Esophagus muscularis mucosa (tissue), 4 donors: ENCODE measurements around the gene CCL14. TPM values are rescaled to one million over a fixed set of nuclear protein-coding genes. Genes with fewer than 3 reads are reported as not detected.
"Not testable (repeated sequence)": the region's sequence is repeated elsewhere in the genome, so short reads cannot be mapped to it uniquely, and the experiment has no call there.

ENCODE experiments used
- DNase-seq: peaks from one replicate; pipeline ENCODE4 v3.0.0-alpha.2; 2017; ENCODE audit errors: extremely low spot score
- H3K27ac ChIP-seq, 4 donors: fragments of 200-600 bp; sonication (generic); replicated peaks in 1 of 4; 1 replicate in 3 of 4; 2 replicates in 1 of 4; pipeline ENCODE4 v1.5.1; 2016 to 2019; ENCODE audit warnings: mild to moderate bottlenecking in 1 of 4
- H3K27me3 ChIP-seq, 4 donors: fragments of 200-600 bp; sonication (generic); one replicate each; pipeline versions ENCODE4 v1.5.1 to v1.6.0; 2016 to 2019
- H3K36me3 ChIP-seq, 4 donors: fragments of 200-600 bp; sonication (generic); one replicate each; pipeline ENCODE4 v1.5.1; 2016 to 2019
- H3K4me1 ChIP-seq, 4 donors: fragments of 200-600 bp; sonication (generic); one replicate each; pipeline ENCODE4 v1.5.1; 2016 to 2019
- H3K4me3 ChIP-seq, 4 donors: fragments of 200-600 bp; sonication (generic); 1 replicate in 2 of 4; 2 replicates in 2 of 4; pipeline ENCODE4 v1.5.1; 2016 to 2019; ENCODE audit warnings: mild to moderate bottlenecking in 4 of 4, moderate library complexity in 1 of 4
- H3K9me3 ChIP-seq, 4 donors: fragments of 200-600 bp; sonication (generic); 1 replicate in 3 of 4; 2 replicates in 1 of 4; pipeline ENCODE4 v1.5.1; 2016 to 2019
- CTCF ChIP-seq, 3 experiments: fragments of 200-600 bp in 2 of 3; fragments of 450-650 bp in 1 of 3; sonication (generic) in 2 of 3; IDR thresholded peaks; one replicate each; pipeline ENCODE4 v1.5.1; 2017 to 2019; ENCODE audit warnings: antibody characterized with exemption in 3 of 3, mild to moderate bottlenecking in 2 of 3, moderate library complexity in 1 of 3
- EP300 ChIP-seq: sonication (generic); formaldehyde crosslinking; IDR thresholded peaks from one replicate; pipeline ENCODE4 v1.6.1; 2017; ENCODE audit warnings: antibody characterized with exemption
- POLR2A ChIP-seq: fragments of 450-650 bp; IDR thresholded peaks from one replicate; pipeline ENCODE4 v1.6.1; 2017; ENCODE audit warnings: antibody characterized with exemption, moderate library complexity, mild to moderate bottlenecking, low read depth
- POLR2AphosphoS5 ChIP-seq, 2 donors: sonication (generic); formaldehyde crosslinking; IDR thresholded peaks; one replicate each; pipeline ENCODE4 v1.6.1; 2017; ENCODE audit warnings: antibody characterized with exemption in 2 of 2
- WGBS: methylation state at CpG from one replicate; pipeline ENCODE4 v1.1.5; 2018; 5-methylcytosine and 5-hydroxymethylcytosine counted together
- intact Hi-C: fragments of 100-400 bp; cut with DNase I; formaldehyde crosslinking; loops from one replicate; pipeline ENCODE4 v1.15.1; 2023
- total RNA-seq, 4 donors: library from RNA; depleted of rRNA; stranded (reverse); fragments of >200 nt; gene quantifications; one replicate each; pipeline versions ENCODE4 v1.1.0 to v1.2.1, GENCODE V29; 2016

The CCL14 gene
- total RNA-seq, 4 donors from 2014 or later, result 11.2 to 59.8 (median 54.7) TPM

GRCh38 chr17:35944151-35944550, 42.4 kb downstream of the CCL14 start:
- Histone ChIP-seq H3K4me1 (no peaks in the 10 kb centered on the region), H3K36me3 (no peaks in the 10 kb centered on the region), H3K27me3 (no peaks in the 10 kb centered on the region), H3K4me3 (no peak overlapping the region), H3K27ac (no peak overlapping the region), H3K9me3 (no peaks in the 10 kb centered on the region)
- 81% methylated on average over 4 of the region's 4 CpGs for WGBS
- intact Hi-C loops, result no loop called here
- TF ChIP-seq EP300 (no peak), CTCF (IDR thresholded peaks at IDR 0.05) (no peak), POLR2A (no peak), POLR2AphosphoS5 (IDR thresholded peaks at IDR 0.05) (no peak)
- no peak for DNase-seq

DNA sequence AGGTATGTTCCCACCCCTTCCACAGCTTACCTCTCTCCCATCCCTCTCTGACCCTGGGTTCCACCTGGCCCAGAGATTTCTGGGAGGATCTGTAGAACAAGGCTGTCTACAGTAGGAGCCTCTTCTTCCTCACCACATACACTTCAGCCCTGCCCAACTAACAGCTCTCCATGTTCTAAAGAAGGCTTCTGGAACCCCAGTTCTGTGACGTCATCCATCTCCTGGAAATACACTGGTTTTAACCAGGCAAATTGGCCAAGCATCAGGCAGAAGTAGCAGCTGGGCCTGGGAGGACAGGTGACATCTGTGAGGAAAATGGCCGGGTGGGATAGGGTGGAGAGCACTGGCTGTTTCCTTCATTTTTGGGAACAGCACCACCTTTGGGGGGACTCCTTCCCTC, 43.0 kb downstream of the CCL14 start, which contains the start of gene LYZL6:
TSS of gene LYZL6 (minus strand) at position 177 of the 400 bp plus-strand sequence. CDS start 4,357 bp downstream, outside the sequence.
- DNase-seq, result no peak
- H3K27ac ChIP-seq, result no peak within 1 kb of the TSS
- no peaks in the 10 kb centered on the region for H3K36me3 ChIP-seq
- intact Hi-C loops, result no loop called here
- no peak for TF ChIP-seq POLR2A
- TF ChIP-seq CTCF (IDR thresholded peaks at IDR 0.05), result no peak
- TF ChIP-seq EP300, result no peak
- no peak for TF ChIP-seq POLR2AphosphoS5 (IDR thresholded peaks at IDR 0.05)
- no peak within 1 kb of the TSS for H3K4me3 ChIP-seq
- no peaks in the 10 kb centered on the region for H3K9me3 ChIP-seq
- WGBS, result 82% methylated on average over 2 of the region's 2 CpGs
- H3K27me3 ChIP-seq, result no peaks in the 10 kb centered on the region
- no peaks in the 10 kb centered on the region for H3K4me1 ChIP-seq

DNA sequence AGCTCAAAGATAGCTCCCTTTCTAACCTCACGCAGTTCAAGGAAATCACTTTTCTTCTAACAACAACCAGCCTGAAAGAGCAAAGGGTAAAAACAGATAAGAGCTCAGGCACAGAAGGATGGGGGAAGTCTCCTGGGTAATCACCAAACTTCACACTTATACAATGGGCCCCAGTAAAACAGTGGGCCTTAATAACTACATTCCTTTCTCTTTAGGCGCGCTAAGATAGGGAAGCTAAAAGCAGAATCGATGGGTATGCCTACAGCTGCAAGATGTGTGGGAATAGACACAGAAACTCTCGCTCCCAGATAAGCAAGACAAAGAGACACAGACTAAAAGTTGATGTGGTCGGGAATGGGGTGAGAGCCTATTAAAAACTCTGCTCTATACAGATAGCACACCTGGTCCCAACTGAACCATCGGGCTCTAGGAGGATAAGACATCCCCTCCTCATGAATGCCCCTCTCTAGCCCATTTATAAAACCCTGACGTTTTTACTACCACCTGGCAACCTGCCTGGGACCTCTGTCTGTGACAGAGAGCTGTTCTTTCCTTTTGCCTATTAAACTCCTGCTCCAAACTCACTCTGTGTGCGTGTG, 43.8 kb downstream of the CCL14 start:
- Histone ChIP-seq H3K27me3 (no peaks in the 10 kb centered on the region), H3K27ac (no peak overlapping the region), H3K4me1 (no peaks in the 10 kb centered on the region), H3K36me3 (no peaks in the 10 kb centered on the region), H3K4me3 (no peak overlapping the region), H3K9me3 (no peaks in the 10 kb centered on the region)
- no peak for DNase-seq
- no peak for TF ChIP-seq POLR2AphosphoS5 (IDR thresholded peaks at IDR 0.05)
- TF ChIP-seq EP300, result no peak
- no peak for TF ChIP-seq POLR2A
- TF ChIP-seq CTCF (IDR thresholded peaks at IDR 0.05), result no peak
- 76% methylated on average over 9 of the region's 9 CpGs for WGBS
- intact Hi-C loops, result no loop called here

- H3K27me3 ChIP-seq, intact Hi-C loops, H3K27ac ChIP-seq, H3K36me3 ChIP-seq, DNase-seq, H3K4me1 ChIP-seq, H3K4me3 ChIP-seq, H3K9me3 ChIP-seq: not testable (repeated sequence)
- WGBS, result 92% methylated on average over 3 of the region's 3 CpGs
Observed at GRCh38 chr17:35938492-35938891, 48.0 kb downstream of the CCL14 start.

- no peak for TF ChIP-seq CTCF (IDR thresholded peaks at IDR 0.05)
- TF ChIP-seq EP300, result no peak
- TF ChIP-seq POLR2AphosphoS5 (IDR thresholded peaks at IDR 0.05), result no peak
- 96% methylated on average over 5 of the region's 5 CpGs for WGBS
- Histone ChIP-seq H3K27ac (no peak overlapping the region), H3K9me3 (no peaks in the 10 kb centered on the region), H3K4me1 (peaks cover 0 to 10% (median 6%) of the 10 kb centered on the region in 4 donors), H3K4me3 (no peak overlapping the region), H3K27me3 (no peaks in the 10 kb centered on the region), H3K36me3 (no peaks in the 10 kb centered on the region)
- intact Hi-C loops, result no loop called here
- DNase-seq, result no peak
Observed at GRCh38 chr17:35936063-35936462, 50.5 kb downstream of the CCL14 start.
